ENCODE results near the gene KCNQ1. TPM values are rescaled to one million over a fixed set of nuclear protein-coding genes. Genes with fewer than 3 reads are reported as not detected.

Gene KCNQ1
- total RNA-seq, 1 experiment from 2014 or later = 2.3 TPM

GRCh38 chr11:2576111-2576510 lies 131.3 kb downstream of the KCNQ1 start:
- H2BK5ac ChIP-seq (ENCODE audit: insufficient read length, low read length) = no peak overlapping the region
- no peak overlapping the region for H3K9ac ChIP-seq (ENCODE audit: extremely low read depth, insufficient read length, low read length)
- H3K27me3 ChIP-seq (ENCODE audit: insufficient read depth, low read length) = no peaks in the 10 kb centered on the region; the same call in 1 of the 2 replicates
- H2AFZ ChIP-seq (ENCODE audit: low read length) = no peak overlapping the region
- peaks cover 2 to 7% of the 10 kb centered on the region in 2 experiments; a peak in 2 of 4 replicates for H3K4me1 Mint-ChIP-seq
- H2BK15ac ChIP-seq (ENCODE audit: low read depth, low read length) = no peak overlapping the region
- H3K9me3 ChIP-seq (ENCODE audit: control insufficient read depth, low read depth, low read length) = no peaks in the 10 kb centered on the region
- no peak overlapping the region for H3K4me3 Mint-ChIP-seq
- no peak overlapping the region for H3K27ac ChIP-seq (ENCODE audit: insufficient read length, low read depth, low read length)
- H3K14ac ChIP-seq (ENCODE audit: insufficient read depth, low read length) = no peak overlapping the region
- no peaks in the 10 kb centered on the region for H3K4me1 ChIP-seq (ENCODE audit: insufficient read depth, low read length)
- H3K27me3 Mint-ChIP-seq (ENCODE audit: low read depth) = peaks cover 70% of the 10 kb centered on the region
- no peak overlapping the region for H3K56ac ChIP-seq (ENCODE audit: insufficient read length, low read depth, low read length)
- H4K20me1 ChIP-seq (ENCODE audit: control insufficient read depth, insufficient read depth, insufficient read length) = no peaks in the 10 kb centered on the region
- H3T11ph ChIP-seq (ENCODE audit: low read length) = no peak overlapping the region
- no peak overlapping the region for H3K4ac ChIP-seq (ENCODE audit: low read depth, low read length)
- no peak for TF ChIP-seq CTCF (conservative IDR thresholded peaks at IDR 0.05)
- no peak overlapping the region for H3K23ac ChIP-seq (ENCODE audit: insufficient read length, low read depth, low read length)
- no peak overlapping the region for H2AK5ac ChIP-seq (ENCODE audit: insufficient read length, low read length)
- H3K18ac ChIP-seq (ENCODE audit: insufficient read length, low read depth, low read length) = no peak overlapping the region
- H2BK120ac ChIP-seq (ENCODE audit: low read depth, low read length, poor library complexity, severe bottlenecking) = no peak overlapping the region
- H2BK12ac ChIP-seq (ENCODE audit: insufficient read length, low read depth, low read length) = no peak overlapping the region
- H3K4me2 ChIP-seq (ENCODE audit: insufficient read depth, insufficient read length, low read length) = no peak overlapping the region
- H3K9me3 Mint-ChIP-seq = no peaks in the 10 kb centered on the region
- no CpG with 5 or more reads among the region's 15 CpGs for WGBS (ENCODE audit: extremely low coverage, insufficient read length, low lambda C conversion rate)
- H3K79me1 ChIP-seq (ENCODE audit: insufficient read depth, low read depth, low read length, poor library complexity, severe bottlenecking) = no peaks in the 10 kb centered on the region
- H4K8ac ChIP-seq (replicated peaks; ENCODE audit: insufficient read length, low read depth, low read length) = no peak overlapping the region
- H4K5ac ChIP-seq (ENCODE audit: insufficient read length, low read depth, low read length) = no peak overlapping the region
- no peak overlapping the region for H2BK20ac ChIP-seq (ENCODE audit: low read depth, low read length, poor library complexity, severe bottlenecking)
- H4K91ac ChIP-seq (ENCODE audit: insufficient read length, low read depth, low read length) = no peak overlapping the region
- no peaks in the 10 kb centered on the region for H3K79me2 ChIP-seq (ENCODE audit: insufficient read depth, low read length)
- peak; percentile 12 for DNase-seq
- H3K36me3 Mint-ChIP-seq (ENCODE audit: insufficient read depth in 1 of 3, low read depth in 3 of 3) = no peaks in the 10 kb centered on the region
- H3K23me2 ChIP-seq (ENCODE audit: insufficient read length, low read depth, low read length, poor library complexity, severe bottlenecking) = no peaks in the 10 kb centered on the region
- peak overlapping the region in 1 of 3 experiments; percentile 59; a peak in 2 of 7 replicates for H3K27ac Mint-ChIP-seq

All from H9 (cell line).